Thoracic aorta (tissue), 2 donors: Measurements from ENCODE around the gene PHF12. TPM values are rescaled to one million over a fixed set of nuclear protein-coding genes. Genes with fewer than 3 reads are reported as not detected.

Source experiments
- ATAC-seq: fragments of 150-250 bp; one replicate; pipeline ENCODE4 v1.8.0; 2017; ENCODE audit warnings: low read depth; ENCODE audit not compliant: insufficient number of reproducible peaks, low FRiP score
- DNase-seq: peaks from one replicate; pipeline ENCODE4 v3.0.0-alpha.2; 2020; ENCODE audit warnings: low spot score
- H3K27ac ChIP-seq, 2 donors: fragments of 200-600 bp; sonication (generic); 1 replicate in 1 of 2; 2 replicates in 1 of 2; pipeline ENCODE4 v1.5.1; 2016; ENCODE audit warnings: mild to moderate bottlenecking in 2 of 2, moderate library complexity in 2 of 2
- H3K27me3 ChIP-seq: fragments of 200-600 bp; sonication (generic); replicated peaks from 2 replicates; pipeline ENCODE4 v1.6.0; 2016; ENCODE audit warnings: mild to moderate bottlenecking; ENCODE audit not compliant: insufficient read depth
- H3K36me3 ChIP-seq: fragments of 200-600 bp; sonication (generic); one replicate; pipeline ENCODE4 v1.5.1; 2016
- H3K4me1 ChIP-seq, 2 donors: fragments of 200-600 bp; sonication (generic); 1 replicate in 1 of 2; 2 replicates in 1 of 2; pipeline versions ENCODE4 v1.5.1 to v1.6.0; 2016; ENCODE audit warnings: low read depth in 2 of 2, mild to moderate bottlenecking in 1 of 2; ENCODE audit not compliant: control insufficient read depth in 1 of 2
- H3K4me3 ChIP-seq: fragments of 200-600 bp; sonication (generic); 2 replicates; pipeline ENCODE4 v1.5.1; 2016; ENCODE audit warnings: mild to moderate bottlenecking
- H3K9me3 ChIP-seq: fragments of 200-600 bp; sonication (generic); 2 replicates; pipeline ENCODE4 v1.5.1; 2016
- total RNA-seq, 2 donors: library from RNA; depleted of rRNA; stranded (reverse); fragments of >200 nt; gene quantifications; one replicate each; pipeline versions ENCODE4 v1.1.0 to v1.2.3, GENCODE V29; 2016
- TF ChIP-seq, protein P1 (sequence below): fragments of 200-600 bp; sonication (generic); IDR thresholded peaks from one replicate; pipeline ENCODE4 v1.5.1; 2019; ENCODE audit warnings: antibody characterized with exemption

The PHF12 gene
- total RNA-seq, 2 donors from 2014 or later, result 46.4 to 99.4 TPM

DNA sequence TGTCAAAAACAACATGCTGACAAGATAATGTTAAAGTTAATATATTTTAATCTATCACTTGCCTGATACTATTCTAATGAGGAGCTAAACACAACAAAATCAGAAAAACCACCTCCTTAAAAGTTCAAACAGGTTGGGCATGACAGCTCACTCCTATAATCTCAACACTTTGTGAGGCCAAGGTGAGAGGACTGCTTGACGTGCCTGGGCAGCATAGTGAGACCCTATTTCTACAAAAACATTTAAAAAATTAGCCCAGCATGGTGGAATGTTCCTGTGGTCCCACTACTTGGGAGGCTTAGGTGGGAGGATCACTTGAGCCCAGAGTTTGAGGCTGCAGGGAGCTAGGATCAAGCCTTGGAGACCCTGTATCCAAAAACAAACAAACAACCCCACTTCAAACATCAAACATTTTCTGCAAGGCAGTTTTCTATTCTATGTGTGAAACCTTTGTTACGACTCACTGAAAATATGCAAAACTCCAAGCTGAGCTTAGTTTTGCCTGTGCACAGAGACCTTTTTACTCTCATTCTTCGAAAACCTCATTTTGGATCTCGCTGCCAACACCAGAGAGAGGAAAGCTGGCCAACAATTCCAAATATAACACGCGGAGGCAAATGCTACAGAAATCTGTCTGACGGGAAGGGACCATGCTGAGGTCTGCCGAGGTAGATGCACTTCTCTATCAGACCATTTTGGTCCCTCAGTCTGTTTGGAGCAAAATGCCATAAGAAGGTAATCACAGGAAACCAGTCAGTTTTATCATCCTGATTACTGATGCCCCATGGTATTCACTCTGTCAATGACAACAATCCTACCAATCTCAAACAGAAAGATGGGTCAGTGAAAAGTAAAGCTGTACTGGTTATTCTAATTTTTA, 6.2 kb downstream of the PHF12 start:
- H3K4me1 ChIP-seq, result peaks cover 34 to 52% of the 10 kb centered on the region in 2 donors
- no peaks in the 10 kb centered on the region for H3K36me3 ChIP-seq
- no peak overlapping the region for H3K27ac ChIP-seq
- no peaks in the 10 kb centered on the region for H3K9me3 ChIP-seq
- no peaks in the 10 kb centered on the region for H3K27me3 ChIP-seq
- no peak overlapping the region for H3K4me3 ChIP-seq
- no peak for ATAC-seq
- TF ChIP-seq, protein P1, sequence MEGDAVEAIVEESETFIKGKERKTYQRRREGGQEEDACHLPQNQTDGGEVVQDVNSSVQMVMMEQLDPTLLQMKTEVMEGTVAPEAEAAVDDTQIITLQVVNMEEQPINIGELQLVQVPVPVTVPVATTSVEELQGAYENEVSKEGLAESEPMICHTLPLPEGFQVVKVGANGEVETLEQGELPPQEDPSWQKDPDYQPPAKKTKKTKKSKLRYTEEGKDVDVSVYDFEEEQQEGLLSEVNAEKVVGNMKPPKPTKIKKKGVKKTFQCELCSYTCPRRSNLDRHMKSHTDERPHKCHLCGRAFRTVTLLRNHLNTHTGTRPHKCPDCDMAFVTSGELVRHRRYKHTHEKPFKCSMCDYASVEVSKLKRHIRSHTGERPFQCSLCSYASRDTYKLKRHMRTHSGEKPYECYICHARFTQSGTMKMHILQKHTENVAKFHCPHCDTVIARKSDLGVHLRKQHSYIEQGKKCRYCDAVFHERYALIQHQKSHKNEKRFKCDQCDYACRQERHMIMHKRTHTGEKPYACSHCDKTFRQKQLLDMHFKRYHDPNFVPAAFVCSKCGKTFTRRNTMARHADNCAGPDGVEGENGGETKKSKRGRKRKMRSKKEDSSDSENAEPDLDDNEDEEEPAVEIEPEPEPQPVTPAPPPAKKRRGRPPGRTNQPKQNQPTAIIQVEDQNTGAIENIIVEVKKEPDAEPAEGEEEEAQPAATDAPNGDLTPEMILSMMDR, result no peak
- DNase-seq, result no peak

DNA sequence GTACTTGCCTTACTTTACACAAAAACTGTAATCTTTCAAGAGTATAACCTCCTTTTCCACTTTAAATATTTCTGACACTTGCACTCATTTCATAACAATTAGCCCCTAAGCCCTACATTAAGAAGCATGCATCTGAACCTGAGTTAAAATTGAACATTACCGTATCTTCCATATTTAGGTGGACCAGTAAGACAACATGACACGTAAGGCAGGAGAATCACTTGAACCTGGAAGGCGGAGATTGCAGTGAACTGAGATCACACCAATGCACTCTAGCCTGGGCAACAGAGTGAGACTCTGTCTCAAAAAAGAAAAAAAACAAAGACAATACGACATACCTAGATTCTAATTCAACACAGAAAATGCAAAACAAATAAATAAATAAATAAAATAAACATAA, 7.0 kb downstream of the PHF12 start:
- Histone ChIP-seq H3K27ac (no peak overlapping the region), H3K27me3 (no peaks in the 10 kb centered on the region), H3K4me1 (peaks cover 35 to 60% of the 10 kb centered on the region in 2 donors), H3K4me3 (no peak overlapping the region), H3K9me3 (no peaks in the 10 kb centered on the region), H3K36me3 (no peaks in the 10 kb centered on the region)
- DNase-seq (no peak), ATAC-seq (no peak)
- TF ChIP-seq, protein P1, result no peak

DNA sequence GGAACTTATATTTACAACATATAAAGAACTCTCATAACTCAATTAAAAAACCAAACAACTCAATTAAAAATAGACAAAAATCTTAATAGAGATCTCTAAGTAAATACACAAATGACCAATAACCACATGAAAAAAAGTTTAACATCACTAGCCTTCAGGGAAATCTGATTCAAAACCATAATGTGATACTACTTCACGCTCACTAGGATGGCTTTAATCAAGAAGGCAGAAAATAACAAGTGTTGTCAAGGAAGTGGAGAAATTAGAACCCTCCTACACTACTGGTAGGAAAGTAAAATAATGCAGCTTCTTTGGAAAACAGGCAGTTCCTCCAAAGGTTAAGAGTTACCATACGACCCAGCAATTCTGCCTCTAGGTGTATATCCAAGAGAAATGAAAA, 8.4 kb downstream of the PHF12 start:
- peaks cover 32 to 66% of the 10 kb centered on the region in 2 donors for H3K4me1 ChIP-seq

DNA sequence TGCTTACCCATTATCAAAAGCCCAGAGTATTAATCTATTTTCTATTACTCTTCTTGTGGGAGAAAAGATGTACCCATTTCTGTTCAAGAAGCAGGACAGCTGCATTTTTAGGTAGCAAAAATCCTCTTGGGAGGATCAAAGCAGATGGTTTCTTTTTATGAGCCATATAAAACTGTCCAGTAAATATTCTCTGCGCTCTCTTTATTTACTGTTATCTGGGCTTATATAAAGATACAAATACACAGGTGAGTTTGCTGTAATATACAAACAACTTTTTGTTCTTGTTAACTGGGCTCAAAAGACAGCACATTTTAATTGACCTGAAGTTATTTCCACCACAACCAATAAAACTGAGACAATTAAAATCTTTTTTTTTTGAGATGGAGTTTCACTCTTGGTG, 10.1 kb downstream of the PHF12 start:
- H3K4me1 ChIP-seq, result peaks cover 40 to 68% of the 10 kb centered on the region in 2 donors
- H3K27me3 ChIP-seq, result no peaks in the 10 kb centered on the region
- TF ChIP-seq, protein P1, result no peak
- H3K9me3 ChIP-seq, result no peaks in the 10 kb centered on the region
- DNase-seq, result no peak
- H3K36me3 ChIP-seq, result no peaks in the 10 kb centered on the region
- H3K27ac ChIP-seq, result no peak overlapping the region
- H3K4me3 ChIP-seq, result no peak overlapping the region
- ATAC-seq, result no peak

More for the DNA sequence above, 8.4 kb downstream of the PHF12 start:
- Histone ChIP-seq H3K27me3 (no peaks in the 10 kb centered on the region), H3K27ac (no peak overlapping the region), H3K4me3 (no peak overlapping the region), H3K9me3 (no peaks in the 10 kb centered on the region), H3K36me3 (no peaks in the 10 kb centered on the region)
- TF ChIP-seq, protein P1, result no peak
- DNase-seq, result no peak
- ATAC-seq, result no peak

DNA sequence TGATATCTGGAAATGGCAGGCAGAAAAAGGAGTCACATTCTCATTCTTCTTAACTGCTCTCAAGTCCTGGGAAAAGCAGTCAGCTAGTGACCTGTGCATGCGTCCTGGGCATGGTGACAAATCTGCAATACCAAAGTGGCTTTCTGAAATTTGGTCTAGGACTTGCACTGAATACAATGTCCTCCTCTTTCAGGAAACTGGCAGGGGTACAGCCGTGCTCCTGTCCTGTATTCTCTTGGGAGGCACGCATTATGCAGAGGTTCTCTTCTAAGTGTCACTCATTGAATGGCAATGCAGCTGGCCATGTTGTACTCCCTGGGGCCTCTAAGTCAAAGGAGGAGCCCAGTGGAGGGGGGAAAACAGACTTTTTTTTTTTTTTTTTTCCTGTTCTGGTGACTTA, 10.6 kb downstream of the PHF12 start:
- H3K4me1 ChIP-seq, result peaks cover 44 to 68% of the 10 kb centered on the region in 2 donors
- TF ChIP-seq, protein P1, result no peak
- no peak overlapping the region for H3K27ac ChIP-seq
- no peak for DNase-seq
- no peak overlapping the region for H3K4me3 ChIP-seq
- H3K36me3 ChIP-seq, result no peaks in the 10 kb centered on the region
- no peaks in the 10 kb centered on the region for H3K27me3 ChIP-seq
- ATAC-seq, result no peak
- H3K9me3 ChIP-seq, result no peaks in the 10 kb centered on the region
